T-helper 1 cell (primary cell): ENCODE results near the gene CAST.

Experiments used
- DNase-seq, 5 donors: peaks; one replicate each; pipeline ENCODE4 v3.0.0-alpha.2; 2012 to 2020

CAST gene

GRCh38 chr5:96751203-96752169 is 89.3 kb downstream of the CAST start:
- no peak for DNase-seq

- DNase-seq: peak in 4 of 5 donors; percentile 6 to 59 (median 48)
Measured at GRCh38 chr5:96752341-96753016, 90.3 kb downstream of the CAST start.

- no peak for DNase-seq
Measured at GRCh38 chr5:96753017-96753397, 90.8 kb downstream of the CAST start.

DNA sequence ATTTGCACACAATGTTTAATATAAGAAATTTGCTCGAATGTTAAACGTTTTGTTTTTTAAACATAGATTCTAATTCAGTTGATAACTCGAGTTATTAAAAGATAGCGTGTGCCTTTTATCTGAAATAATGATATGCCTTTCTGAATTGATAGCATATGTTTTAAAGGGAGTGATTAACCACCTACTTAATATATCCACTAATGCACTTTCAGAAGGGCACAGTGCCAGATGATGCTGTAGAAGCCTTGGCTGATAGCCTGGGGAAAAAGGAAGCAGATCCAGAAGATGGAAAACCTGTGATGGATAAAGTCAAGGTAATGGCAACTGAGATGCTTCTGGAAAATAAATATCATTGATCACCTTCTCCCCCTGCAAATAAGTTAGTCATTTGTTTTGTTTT is 91.7 kb downstream of the CAST start:
- DNase-seq: no peak

GRCh38 chr5:96755851-96756250 is 93.7 kb downstream of the CAST start:
- DNase-seq: no peak

GRCh38 chr5:96756985-96757384 is 94.8 kb downstream of the CAST start:
- DNase-seq: no peak

GRCh38 chr5:96758621-96759020 is 96.4 kb downstream of the CAST start:
- DNase-seq: no peak

GRCh38 chr5:96761618-96762017 is 99.4 kb downstream of the CAST start:
- no peak for DNase-seq

DNA sequence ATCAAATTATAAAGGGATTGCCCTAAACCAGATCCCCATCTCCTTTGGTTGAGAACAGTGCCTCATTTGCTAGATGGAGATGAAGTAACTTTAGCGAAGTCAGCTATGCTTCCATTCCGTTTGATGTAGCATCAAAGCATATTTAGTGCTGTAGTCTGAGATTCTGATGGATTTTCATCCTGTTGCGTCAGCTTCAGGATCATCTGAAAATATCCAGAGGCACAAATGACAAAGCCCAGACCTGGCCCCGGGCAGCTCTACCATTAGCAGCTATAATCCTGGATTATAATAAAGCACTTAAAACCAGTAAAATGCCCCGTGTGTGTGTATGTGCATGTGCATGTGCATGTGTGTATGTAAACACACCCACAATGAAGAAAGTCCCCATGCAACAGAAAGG is 100.8 kb downstream of the CAST start:
- DNase-seq: no peak

GRCh38 chr5:96765043-96765442 is 102.9 kb downstream of the CAST start:
- no peak for DNase-seq

DNA sequence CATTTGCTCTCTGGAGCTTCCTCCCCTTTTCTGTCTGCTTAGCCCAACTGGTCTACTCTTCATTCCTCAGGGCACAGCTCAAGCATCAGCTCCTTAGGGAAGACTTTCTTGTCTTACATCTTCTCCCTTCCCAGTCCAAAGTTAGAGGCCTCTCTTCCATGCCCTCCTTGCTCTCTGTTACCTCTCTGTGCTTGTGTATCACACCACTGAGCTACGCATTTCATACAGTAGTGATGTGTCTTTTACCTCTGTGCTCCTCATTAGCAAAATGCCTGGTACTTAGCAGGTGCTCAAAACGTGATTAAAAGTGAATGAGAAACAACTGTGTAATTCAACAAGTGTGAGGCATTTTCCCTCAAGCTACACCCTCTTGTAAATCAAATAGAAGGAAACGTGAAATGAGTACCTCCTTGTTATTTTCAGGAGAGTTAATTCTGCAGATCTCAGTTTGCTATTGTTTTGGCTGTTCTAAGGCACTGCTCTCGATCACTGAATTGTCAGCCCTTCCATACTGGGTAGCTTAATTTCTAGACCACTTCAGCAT is 106.6 kb downstream of the CAST start:
- no peak for DNase-seq

DNA sequence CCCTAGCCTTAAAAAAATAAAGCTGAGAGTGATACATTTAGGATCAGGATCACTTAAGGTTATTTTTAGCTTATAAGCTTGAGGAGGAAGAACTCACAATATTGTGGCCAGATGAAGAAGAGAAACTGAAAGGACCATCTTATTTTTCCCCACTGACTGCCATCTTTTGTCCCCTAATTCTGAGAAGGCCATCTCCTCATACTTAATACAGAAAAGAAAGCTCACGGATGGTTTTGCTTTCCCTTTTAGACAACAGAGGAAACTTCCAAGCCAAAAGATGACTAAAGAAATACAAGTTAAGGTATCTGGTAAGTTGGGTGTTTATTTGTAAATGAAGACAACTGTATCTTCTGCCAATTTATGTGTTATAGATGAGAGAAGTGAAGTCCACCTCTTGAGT is 109.2 kb downstream of the CAST start:
- peak in 1 of 5 donors; percentile 44 for DNase-seq

DNA sequence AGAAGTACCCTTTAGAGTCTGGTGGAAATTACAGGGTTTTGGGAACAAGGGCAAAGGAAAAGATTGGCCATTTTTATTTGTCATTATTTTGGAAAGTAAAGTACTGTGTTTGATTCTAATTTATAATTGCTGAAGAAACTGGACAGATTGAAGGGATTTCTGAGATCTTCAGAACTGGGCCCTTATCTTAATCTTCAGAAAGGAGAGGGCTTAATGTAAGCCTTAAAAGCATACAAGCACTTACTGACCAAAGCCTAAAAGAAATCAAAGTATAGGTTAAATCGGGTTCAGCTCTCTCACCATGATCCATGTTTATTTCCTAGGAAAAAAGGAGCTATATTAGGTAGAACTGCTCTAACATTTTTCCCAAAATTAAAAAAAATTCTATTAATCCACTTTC is 109.9 kb downstream of the CAST start:
- no peak for DNase-seq

GRCh38 chr5:96772542-96772941 is 110.4 kb downstream of the CAST start:
- DNase-seq: no peak

GRCh38 chr5:96775050-96775449 is 112.9 kb downstream of the CAST start:
- no peak for DNase-seq

DNA sequence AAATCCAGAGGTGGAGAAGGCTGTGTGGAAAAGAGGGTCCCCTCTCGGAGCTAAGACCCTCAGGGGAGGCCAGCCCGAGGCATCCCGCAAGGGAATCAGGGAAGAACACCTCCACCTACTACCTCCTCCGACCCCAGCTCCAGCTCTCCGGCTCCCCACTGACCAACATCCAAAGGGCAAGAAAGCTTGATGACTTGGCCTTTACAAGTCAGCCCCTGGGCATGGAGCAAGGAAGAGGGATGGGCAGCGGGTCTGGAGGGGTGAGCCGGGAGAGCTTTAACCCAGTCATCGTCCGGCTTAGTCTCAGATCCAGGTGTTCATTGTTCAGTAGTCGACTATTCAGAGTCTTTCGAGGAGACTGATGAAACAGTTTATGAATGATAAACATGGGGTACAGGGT is 113.5 kb downstream of the CAST start:
- DNase-seq: no peak

GRCh38 chr5:96776621-96777020 is 114.4 kb downstream of the CAST start:
- DNase-seq: no peak

- DNase-seq: no peak
Measured at GRCh38 chr5:96778409-96778808, 116.2 kb downstream of the CAST start.

- DNase-seq: no peak
Measured at GRCh38 chr5:96780626-96781025, 118.5 kb downstream of the CAST start.

DNA sequence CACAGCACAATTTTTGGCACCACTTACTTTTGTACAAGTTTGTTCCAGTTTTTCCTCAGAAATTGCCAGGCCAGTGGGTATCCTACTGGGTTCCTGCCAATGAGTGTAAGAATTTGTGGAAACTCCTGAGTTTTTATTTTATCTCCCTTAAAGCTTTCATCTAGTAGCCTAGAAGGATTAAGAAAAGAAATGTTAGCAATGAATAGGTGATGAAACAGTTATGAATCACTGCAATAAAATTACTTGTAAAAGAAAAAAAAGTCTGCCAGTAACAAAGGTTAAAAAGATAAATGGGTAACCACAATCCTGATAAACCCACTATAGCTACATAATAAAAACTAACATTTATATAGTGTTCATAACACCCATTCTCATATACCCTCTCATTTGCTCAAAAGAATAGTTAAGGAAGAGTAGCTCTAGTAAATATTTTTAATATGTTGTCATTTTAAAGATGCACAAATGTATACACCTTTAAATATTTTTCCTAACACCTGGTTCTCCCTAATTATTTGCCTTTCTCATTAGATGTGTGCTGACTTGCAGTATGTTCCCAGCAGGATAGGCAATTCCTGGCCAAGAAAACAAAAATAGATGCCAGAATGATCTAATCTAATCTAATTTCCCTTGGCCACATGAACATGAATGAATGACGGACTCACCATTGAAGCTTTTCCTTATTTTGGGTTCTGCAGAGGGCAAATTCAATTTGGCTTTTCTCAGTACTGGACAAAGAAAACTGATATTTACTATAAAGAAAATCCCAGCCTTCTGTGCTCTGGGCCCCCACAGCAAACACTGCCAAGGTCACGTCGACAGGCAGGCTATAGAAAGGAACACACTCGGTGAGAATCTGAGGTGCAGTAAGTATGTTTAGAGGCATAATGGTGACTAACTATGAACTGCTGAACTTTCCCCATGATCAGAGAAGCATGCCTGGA is 119.1 kb downstream of the CAST start:
- DNase-seq: no peak

DNA sequence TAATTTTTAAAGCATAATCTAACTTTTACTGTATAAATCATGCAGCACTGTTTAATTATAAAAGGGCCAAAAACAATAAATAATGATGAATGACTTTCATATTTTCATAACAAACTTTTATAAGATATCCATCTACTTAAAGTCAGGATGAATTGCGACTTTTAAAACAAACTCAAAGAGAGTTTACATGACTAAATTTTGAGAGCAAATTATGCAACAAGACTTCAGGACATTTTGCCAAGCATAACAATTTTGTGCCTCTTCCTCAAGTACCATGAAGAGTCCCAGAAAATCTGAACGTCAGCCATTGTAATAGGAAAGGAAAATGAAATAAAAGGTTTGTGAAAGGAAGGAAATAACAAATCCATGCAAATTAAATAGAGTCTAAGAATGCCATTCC is 121.2 kb downstream of the CAST start:
- no peak for DNase-seq

DNA sequence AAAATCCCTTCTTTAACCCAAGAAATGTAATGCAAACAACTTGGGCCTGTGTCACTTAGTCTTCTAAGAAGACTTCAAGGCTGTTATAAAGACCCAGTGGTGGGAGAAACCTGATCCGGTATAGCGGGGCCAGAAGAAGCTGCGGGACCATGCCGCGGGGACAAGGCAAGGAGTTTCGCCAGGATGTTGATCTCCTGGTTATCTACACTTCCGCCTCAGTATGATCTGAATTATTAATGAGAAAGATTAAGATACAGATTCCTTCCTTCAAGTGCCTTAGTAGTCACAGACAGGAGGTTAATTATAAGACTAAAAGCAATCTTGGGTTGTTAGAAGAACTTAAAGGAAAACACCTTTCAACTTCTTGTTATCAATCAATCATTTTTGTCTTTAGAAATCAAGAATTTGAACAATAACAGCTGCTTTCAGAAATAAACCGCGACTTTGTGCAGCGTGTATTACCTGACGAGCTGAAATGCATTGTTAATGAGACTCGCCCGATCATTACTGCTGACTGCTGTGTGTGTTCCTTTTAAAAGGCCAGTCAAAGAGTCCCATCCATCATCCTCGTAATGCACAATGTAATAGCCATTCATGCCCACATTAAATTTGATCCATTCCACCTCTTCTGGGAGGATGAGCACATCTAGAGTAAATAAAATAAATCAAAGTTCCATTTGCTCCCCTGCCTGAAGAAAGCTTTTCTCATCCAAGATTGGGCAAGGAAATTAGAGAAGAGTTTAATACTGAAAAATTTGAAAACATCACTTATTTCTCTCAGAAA is 123.3 kb downstream of the CAST start:
- DNase-seq: no peak
